Tibial nerve (tissue), 4 donors: ENCODE measurements around the gene INO80E. TPM values are rescaled to one million over a fixed set of nuclear protein-coding genes. Genes with fewer than 3 reads are reported as not detected.

Experiments used
- DNase-seq, 2 donors: peaks; one replicate each; pipeline ENCODE4 v3.0.0-alpha.2; 2019; ENCODE audit warnings: low spot score in 2 of 2
- H3K27ac ChIP-seq, 4 donors: fragments of 200-600 bp; sonication (generic) in 3 of 4; one replicate each; pipeline ENCODE4 v1.5.1; 2017 to 2019; ENCODE audit warnings: mild to moderate bottlenecking in 1 of 4
- H3K27me3 ChIP-seq, 2 donors: fragments of 200-600 bp; sonication (generic) in 1 of 2; one replicate each; pipeline versions ENCODE4 v1.5.1 to v1.6.0; 2017 to 2019
- H3K36me3 ChIP-seq, 3 donors: fragments of 200-600 bp; sonication (generic); one replicate each; pipeline ENCODE4 v1.5.1; 2018 to 2019
- H3K4me1 ChIP-seq, 4 donors: fragments of 200-600 bp; sonication (generic) in 3 of 4; one replicate each; pipeline ENCODE4 v1.5.1; 2017 to 2019
- H3K4me3 ChIP-seq, 4 donors: fragments of 200-600 bp; sonication (generic) in 3 of 4; one replicate each; pipeline ENCODE4 v1.5.1; 2017 to 2019; ENCODE audit warnings: mild to moderate bottlenecking in 1 of 4, moderate library complexity in 1 of 4
- H3K9me3 ChIP-seq, 4 donors: fragments of 200-600 bp; sonication (generic) in 3 of 4; one replicate each; pipeline ENCODE4 v1.5.1; 2017 to 2019
- EP300 ChIP-seq, 2 donors: sonication (generic); formaldehyde crosslinking; IDR thresholded peaks; one replicate each; pipeline ENCODE4 v1.6.1; 2017; ENCODE audit warnings: antibody characterized with exemption in 2 of 2, mild to moderate bottlenecking in 1 of 2
- POLR2A ChIP-seq, 2 donors: fragments of 450-650 bp; IDR thresholded peaks; one replicate each; pipeline ENCODE4 v1.6.1; 2017; ENCODE audit warnings: antibody characterized with exemption in 2 of 2, mild to moderate bottlenecking in 2 of 2, moderate library complexity in 2 of 2
- WGBS, 2 donors: methylation state at CpG; one replicate each; pipeline ENCODE4 v1.1.5; 2018; 5-methylcytosine and 5-hydroxymethylcytosine counted together
- total RNA-seq, 4 donors: library from RNA; depleted of rRNA; stranded (reverse); fragments of >200 nt; gene quantifications; one replicate each; pipeline ENCODE4 v1.1.0, GENCODE V29; 2016
- TF ChIP-seq, protein P1 (sequence below), 5 experiments: fragments of 200-600 bp in 3 of 5; fragments of 450-650 bp in 2 of 5; sonication (generic) in 3 of 5; IDR thresholded peaks; one replicate each; pipeline ENCODE4 v1.5.1; 2016 to 2019; ENCODE audit warnings: antibody characterized with exemption in 5 of 5, mild to moderate bottlenecking in 3 of 5, moderate library complexity in 2 of 5

Gene INO80E
- total RNA-seq, 4 donors from 2014 or later = 36.6 to 60.4 (median 51.6) TPM

DNA sequence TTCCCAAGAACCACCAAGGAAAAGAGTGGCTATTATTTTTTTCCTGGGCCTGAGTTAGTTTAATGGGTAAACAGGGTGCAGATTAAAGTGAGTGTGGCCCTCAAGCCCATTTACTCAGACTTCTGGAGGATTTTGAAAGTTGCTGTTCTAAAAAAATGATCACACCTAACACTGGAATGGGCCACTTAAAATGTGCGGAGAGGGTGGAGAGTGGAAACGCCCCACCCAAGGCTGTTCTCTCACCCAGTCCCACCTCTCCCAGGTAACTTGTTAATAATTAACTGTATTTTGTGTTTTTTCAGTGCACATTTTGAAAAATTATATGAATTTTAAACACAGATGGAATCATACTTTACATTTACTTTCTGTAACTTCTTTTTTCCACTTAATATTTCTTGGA, 6.0 kb upstream of the INO80E start:
- no peak overlapping the region for H3K4me3 ChIP-seq
- H3K27ac ChIP-seq = no peak overlapping the region
- 89 to 100% methylated on average over 2 of the region's 2 CpGs for WGBS, 2 donors
- no peaks in the 10 kb centered on the region for H3K27me3 ChIP-seq
- no peak for DNase-seq
- H3K9me3 ChIP-seq = no peaks in the 10 kb centered on the region
- peaks cover 10 to 92% (median 39%) of the 10 kb centered on the region in 3 donors for H3K36me3 ChIP-seq
- H3K4me1 ChIP-seq = peaks cover 0 to 15% (median 8%) of the 10 kb centered on the region in 4 donors
- TF ChIP-seq, protein P1, sequence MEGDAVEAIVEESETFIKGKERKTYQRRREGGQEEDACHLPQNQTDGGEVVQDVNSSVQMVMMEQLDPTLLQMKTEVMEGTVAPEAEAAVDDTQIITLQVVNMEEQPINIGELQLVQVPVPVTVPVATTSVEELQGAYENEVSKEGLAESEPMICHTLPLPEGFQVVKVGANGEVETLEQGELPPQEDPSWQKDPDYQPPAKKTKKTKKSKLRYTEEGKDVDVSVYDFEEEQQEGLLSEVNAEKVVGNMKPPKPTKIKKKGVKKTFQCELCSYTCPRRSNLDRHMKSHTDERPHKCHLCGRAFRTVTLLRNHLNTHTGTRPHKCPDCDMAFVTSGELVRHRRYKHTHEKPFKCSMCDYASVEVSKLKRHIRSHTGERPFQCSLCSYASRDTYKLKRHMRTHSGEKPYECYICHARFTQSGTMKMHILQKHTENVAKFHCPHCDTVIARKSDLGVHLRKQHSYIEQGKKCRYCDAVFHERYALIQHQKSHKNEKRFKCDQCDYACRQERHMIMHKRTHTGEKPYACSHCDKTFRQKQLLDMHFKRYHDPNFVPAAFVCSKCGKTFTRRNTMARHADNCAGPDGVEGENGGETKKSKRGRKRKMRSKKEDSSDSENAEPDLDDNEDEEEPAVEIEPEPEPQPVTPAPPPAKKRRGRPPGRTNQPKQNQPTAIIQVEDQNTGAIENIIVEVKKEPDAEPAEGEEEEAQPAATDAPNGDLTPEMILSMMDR (IDR thresholded peaks at IDR 0.05) = no peak
- TF ChIP-seq EP300 (IDR thresholded peaks at IDR 0.05) (no peak), POLR2A (IDR thresholded peaks at IDR 0.05) (no peak)

DNA sequence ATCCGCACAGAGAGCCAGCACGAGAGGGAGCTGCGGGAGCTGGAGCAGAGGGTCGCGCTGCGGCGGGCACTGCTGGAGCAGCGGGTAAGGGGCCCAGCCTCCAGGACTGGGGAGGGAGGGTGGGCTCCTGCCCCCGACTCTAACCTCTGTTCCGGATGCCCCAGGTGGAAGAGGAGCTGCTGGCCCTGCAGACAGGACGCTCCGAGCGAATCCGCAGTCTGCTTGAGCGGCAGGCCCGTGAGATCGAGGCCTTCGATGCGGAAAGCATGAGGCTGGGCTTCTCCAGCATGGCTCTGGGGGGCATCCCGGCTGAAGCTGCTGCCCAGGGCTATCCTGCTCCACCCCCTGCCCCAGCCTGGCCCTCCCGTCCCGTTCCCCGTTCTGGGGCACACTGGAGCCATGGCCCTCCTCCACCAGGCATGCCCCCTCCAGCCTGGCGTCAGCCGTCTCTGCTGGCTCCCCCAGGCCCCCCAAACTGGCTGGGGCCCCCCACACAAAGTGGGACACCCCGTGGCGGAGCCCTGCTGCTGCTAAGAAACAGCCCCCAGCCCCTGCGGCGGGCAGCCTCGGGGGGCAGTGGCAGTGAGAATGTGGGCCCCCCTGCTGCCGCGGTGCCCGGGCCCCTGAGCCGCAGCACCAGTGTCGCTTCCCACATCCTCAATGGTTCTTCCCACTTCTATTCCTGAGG, 5.0 kb upstream of the INO80E start:
- Histone ChIP-seq H3K27ac (no peak overlapping the region), H3K4me3 (no peak overlapping the region), H3K9me3 (no peaks in the 10 kb centered on the region), H3K27me3 (no peaks in the 10 kb centered on the region), H3K4me1 (peaks cover 0 to 15% (median 9%) of the 10 kb centered on the region in 4 donors), H3K36me3 (peaks cover 6 to 82% (median 29%) of the 10 kb centered on the region in 3 donors)
- no peak for DNase-seq
- WGBS, 2 donors = 85 to 93% methylated on average over 26 to 31 of the region's 35 CpGs
- TF ChIP-seq EP300 (IDR thresholded peaks at IDR 0.05) = no peak
- TF ChIP-seq, protein P1 (IDR thresholded peaks at IDR 0.05) = no peak
- TF ChIP-seq POLR2A (IDR thresholded peaks at IDR 0.05) = no peak

GRCh38 chr16:29991571-29991904, 4.5 kb upstream of the INO80E start:
- H3K36me3 ChIP-seq = peaks cover 6 to 77% (median 26%) of the 10 kb centered on the region in 3 donors

DNA sequence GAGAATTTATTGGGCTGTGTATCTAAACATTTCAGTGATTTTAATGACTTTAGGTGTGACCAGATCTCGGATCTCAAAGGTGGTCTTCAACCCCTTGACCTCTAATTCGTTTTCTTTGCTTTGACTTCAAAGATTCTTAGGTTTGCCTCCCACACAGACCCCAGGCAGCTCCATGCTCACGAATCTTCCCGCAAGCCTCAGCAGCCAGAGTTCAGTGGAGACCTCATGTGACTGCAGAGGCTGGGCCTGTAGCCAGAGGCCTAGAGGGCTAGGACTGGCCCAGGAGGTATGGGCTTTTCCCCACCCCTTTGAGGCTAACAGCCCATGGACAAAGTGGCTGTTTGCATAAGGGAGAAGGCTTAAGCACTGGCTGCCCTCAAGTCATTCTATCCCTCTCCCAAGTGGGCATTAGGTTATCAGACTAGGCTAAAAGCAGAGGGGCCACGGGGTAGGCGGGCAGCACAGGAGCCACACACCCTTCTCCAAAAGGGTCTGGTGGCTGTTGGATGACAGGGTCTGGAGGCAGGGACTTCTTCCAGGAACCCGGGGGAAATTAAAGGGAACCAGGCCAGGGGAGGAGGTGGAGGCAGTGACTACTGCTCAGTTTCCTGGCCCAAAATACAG, 3.6 kb upstream of the INO80E start:
- H3K9me3 ChIP-seq = no peaks in the 10 kb centered on the region
- no peak overlapping the region for H3K27ac ChIP-seq
- no peaks in the 10 kb centered on the region for H3K27me3 ChIP-seq
- DNase-seq = no peak
- no peak overlapping the region for H3K4me3 ChIP-seq
- 45 to 58% methylated on average over 7 of the region's 7 CpGs for WGBS, 2 donors
- TF ChIP-seq EP300 (IDR thresholded peaks at IDR 0.05) = no peak
- TF ChIP-seq, protein P1 (IDR thresholded peaks at IDR 0.05) = no peak
- TF ChIP-seq POLR2A (IDR thresholded peaks at IDR 0.05) = no peak
- H3K36me3 ChIP-seq = peaks cover 6 to 68% (median 17%) of the 10 kb centered on the region in 3 donors
- H3K4me1 ChIP-seq = peaks cover 0 to 27% (median 13%) of the 10 kb centered on the region in 4 donors

More at GRCh38 chr16:29991571-29991904, 4.5 kb upstream of the INO80E start:
- no peak overlapping the region for H3K4me3 ChIP-seq
- no peaks in the 10 kb centered on the region for H3K27me3 ChIP-seq
- TF ChIP-seq POLR2A (IDR thresholded peaks at IDR 0.05) = no peak
- no peak for TF ChIP-seq EP300 (IDR thresholded peaks at IDR 0.05)
- TF ChIP-seq, protein P1 (IDR thresholded peaks at IDR 0.05) = no peak
- 74 to 75% methylated on average over 4 to 5 of the region's 5 CpGs for WGBS, 2 donors
- H3K27ac ChIP-seq = no peak overlapping the region
- no peaks in the 10 kb centered on the region for H3K9me3 ChIP-seq
- DNase-seq = no peak
- peaks cover 0 to 18% (median 10%) of the 10 kb centered on the region in 4 donors for H3K4me1 ChIP-seq
